Astrocyte (in vitro differentiated cells and primary cell): ENCODE data around the gene AK5. TPM values are rescaled to one million over a fixed set of nuclear protein-coding genes. Genes with fewer than 3 reads are reported as not detected.
A peak's percentile ranks its signal among the peaks of the same experiment; 100 is the strongest.

Source experiments
- DNase-seq: peaks from one replicate; pipeline ENCODE4 v3.0.0-alpha.2; 2010; ENCODE audit warnings: low read depth
- FAIRE-seq: peaks from 2 replicates; lab custom pipeline; 2011; peaks lifted over from hg19 to GRCh38; lab: Jason Lieb, UNC
- H2AFZ ChIP-seq: 2 replicates; pipeline ENCODE4 v1.6.0; 2012; ENCODE audit warnings: low read depth, low read length, inconsistent platforms
- H3K27ac ChIP-seq: 2 replicates; pipeline ENCODE4 v1.5.1; 2011; ENCODE audit warnings: low read depth, low read length, inconsistent platforms
- H3K27me3 ChIP-seq: 2 replicates; pipeline ENCODE4 v1.6.0; 2011; ENCODE audit warnings: low read length, inconsistent platforms; ENCODE audit not compliant: insufficient read depth
- H3K36me3 ChIP-seq: 2 replicates; pipeline ENCODE4 v1.5.1; 2011; ENCODE audit warnings: low read length, inconsistent platforms; ENCODE audit not compliant: insufficient read depth
- H3K4me1 ChIP-seq: 2 replicates; pipeline ENCODE4 v1.5.1; 2011; ENCODE audit warnings: low read length, inconsistent platforms; ENCODE audit not compliant: insufficient read depth
- H3K4me2 ChIP-seq: 2 replicates; pipeline ENCODE4 v1.6.0; 2012; ENCODE audit warnings: low read length, inconsistent platforms
- H3K4me3 ChIP-seq: 2 replicates; pipeline ENCODE4 v1.5.1; 2011; ENCODE audit warnings: low read depth, mild to moderate bottlenecking, low read length, inconsistent platforms; ENCODE audit not compliant: insufficient read depth
- H3K79me2 ChIP-seq: 2 replicates; pipeline ENCODE4 v1.6.0; 2012; ENCODE audit warnings: mild to moderate bottlenecking, low read length, inconsistent platforms; ENCODE audit not compliant: insufficient read depth
- H3K9ac ChIP-seq: 2 replicates; pipeline ENCODE4 v1.6.0; 2012; ENCODE audit warnings: mild to moderate bottlenecking, low read length, inconsistent platforms
- H3K9me3 ChIP-seq: 2 replicates; pipeline ENCODE4 v1.5.1; 2012; ENCODE audit warnings: low read depth, mild to moderate bottlenecking, low read length, inconsistent platforms; ENCODE audit not compliant: insufficient read depth
- H4K20me1 ChIP-seq: 2 replicates; pipeline ENCODE4 v1.6.0; 2012; ENCODE audit warnings: low read length, inconsistent platforms; ENCODE audit not compliant: insufficient read depth
- H3K27ac Mint-ChIP-seq: one replicate; pipeline ENCODE4 v1.8.0; 2021; ENCODE audit warnings: mild to moderate bottlenecking, mixed read lengths; ENCODE audit not compliant: unreplicated experiment
- H3K27me3 Mint-ChIP-seq: one replicate; pipeline ENCODE4 v1.8.0; 2021; ENCODE audit warnings: low read depth, mixed read lengths; ENCODE audit not compliant: unreplicated experiment
- H3K36me3 Mint-ChIP-seq: one replicate; pipeline ENCODE4 v1.8.0; 2021; ENCODE audit warnings: low read depth, mixed read lengths; ENCODE audit not compliant: unreplicated experiment
- H3K4me1 Mint-ChIP-seq: one replicate; pipeline ENCODE4 v1.8.0; 2021; ENCODE audit warnings: low read depth, mixed read lengths; ENCODE audit not compliant: unreplicated experiment
- H3K4me3 Mint-ChIP-seq: one replicate; pipeline ENCODE4 v1.8.0; 2021; ENCODE audit warnings: mild to moderate bottlenecking, moderate library complexity, mixed read lengths; ENCODE audit not compliant: unreplicated experiment
- H3K9me3 Mint-ChIP-seq: one replicate; pipeline ENCODE4 v1.8.0; 2021; ENCODE audit warnings: mild to moderate bottlenecking, mixed read lengths; ENCODE audit not compliant: unreplicated experiment
- EZH2 ChIP-seq: IDR thresholded peaks from 2 replicates; pipeline ENCODE4 v1.6.1; 2012; ENCODE audit warnings: mild to moderate bottlenecking, low read length, inconsistent platforms; ENCODE audit not compliant: insufficient read depth
- total RNA-seq: library from RNA; stranded (reverse); gene quantifications from 2 replicates; pipeline ENCODE4 v1.2.1, GENCODE V29; 2021
- TF ChIP-seq, protein P1 (sequence below): IDR thresholded peaks from 2 replicates; pipeline ENCODE4 v1.5.1; 2011; ENCODE audit warnings: low read depth, mild to moderate bottlenecking, inconsistent platforms, low read length, moderate library complexity; ENCODE audit not compliant: insufficient read depth

Gene AK5
- total RNA-seq, 1 donor from 2014 or later: 4.4 TPM

DNA sequence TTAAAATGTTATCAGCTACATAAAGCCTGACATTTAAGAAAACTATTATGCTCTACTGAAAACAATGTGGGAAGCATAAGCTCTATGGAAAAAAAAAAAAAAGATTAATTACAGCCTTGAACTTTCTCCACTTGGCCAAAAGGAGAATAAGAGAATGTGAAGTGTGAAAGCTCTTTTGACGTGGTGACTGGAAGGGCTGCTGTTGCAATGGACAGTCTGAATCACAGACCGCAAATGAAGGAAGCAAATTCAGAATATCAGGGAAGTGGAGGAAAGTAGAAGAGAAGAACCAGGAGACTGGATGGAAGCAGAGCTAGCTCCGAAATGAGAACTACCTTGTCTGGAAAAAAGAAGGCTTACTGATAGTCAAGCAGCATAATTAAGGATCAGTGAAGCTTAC is 106.8 kb downstream of the AK5 start:
- Histone ChIP-seq H4K20me1 (no peaks in the 10 kb centered on the region), H2AFZ (no peak overlapping the region), H3K4me1 (no peaks in the 10 kb centered on the region), H3K4me3 (no peak overlapping the region), H3K36me3 (no peaks in the 10 kb centered on the region), H3K79me2 (no peaks in the 10 kb centered on the region), H3K9ac (no peak overlapping the region), H3K4me2 (no peak overlapping the region), H3K9me3 (no peaks in the 10 kb centered on the region), H3K27me3 (no peaks in the 10 kb centered on the region), H3K27ac (no peak overlapping the region)
- FAIRE-seq (no peak), DNase-seq (peak; percentile 44)
- Mint-ChIP-seq H3K9me3 (no peaks in the 10 kb centered on the region), H3K4me3 (no peak overlapping the region), H3K36me3 (no peaks in the 10 kb centered on the region), H3K4me1 (peaks cover 8% of the 10 kb centered on the region), H3K27ac (no peak overlapping the region), H3K27me3 (no peaks in the 10 kb centered on the region)
- no peak for TF ChIP-seq EZH2
- TF ChIP-seq, protein P1, sequence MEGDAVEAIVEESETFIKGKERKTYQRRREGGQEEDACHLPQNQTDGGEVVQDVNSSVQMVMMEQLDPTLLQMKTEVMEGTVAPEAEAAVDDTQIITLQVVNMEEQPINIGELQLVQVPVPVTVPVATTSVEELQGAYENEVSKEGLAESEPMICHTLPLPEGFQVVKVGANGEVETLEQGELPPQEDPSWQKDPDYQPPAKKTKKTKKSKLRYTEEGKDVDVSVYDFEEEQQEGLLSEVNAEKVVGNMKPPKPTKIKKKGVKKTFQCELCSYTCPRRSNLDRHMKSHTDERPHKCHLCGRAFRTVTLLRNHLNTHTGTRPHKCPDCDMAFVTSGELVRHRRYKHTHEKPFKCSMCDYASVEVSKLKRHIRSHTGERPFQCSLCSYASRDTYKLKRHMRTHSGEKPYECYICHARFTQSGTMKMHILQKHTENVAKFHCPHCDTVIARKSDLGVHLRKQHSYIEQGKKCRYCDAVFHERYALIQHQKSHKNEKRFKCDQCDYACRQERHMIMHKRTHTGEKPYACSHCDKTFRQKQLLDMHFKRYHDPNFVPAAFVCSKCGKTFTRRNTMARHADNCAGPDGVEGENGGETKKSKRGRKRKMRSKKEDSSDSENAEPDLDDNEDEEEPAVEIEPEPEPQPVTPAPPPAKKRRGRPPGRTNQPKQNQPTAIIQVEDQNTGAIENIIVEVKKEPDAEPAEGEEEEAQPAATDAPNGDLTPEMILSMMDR: no peak

DNA sequence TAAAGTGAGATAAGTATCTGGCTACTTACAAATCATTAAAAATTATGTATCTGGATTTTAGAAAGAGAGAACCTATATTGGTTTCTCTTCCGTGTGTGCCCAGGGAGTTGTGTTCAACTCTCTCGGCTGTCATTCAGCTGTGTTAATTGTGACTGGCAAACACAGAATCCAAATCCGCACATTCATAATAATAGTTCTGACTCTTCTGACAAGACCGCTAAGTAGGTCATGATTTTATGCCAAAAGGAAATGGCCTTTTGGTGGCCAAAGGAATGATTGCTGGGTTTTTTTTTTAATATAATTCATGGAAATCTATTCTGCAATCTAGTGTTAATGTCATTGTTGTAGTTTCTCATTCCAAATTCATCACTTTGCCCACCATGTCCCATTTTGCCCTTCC is 110.7 kb downstream of the AK5 start:
- Mint-ChIP-seq H3K27ac (no peak overlapping the region), H3K36me3 (no peaks in the 10 kb centered on the region)

DNA sequence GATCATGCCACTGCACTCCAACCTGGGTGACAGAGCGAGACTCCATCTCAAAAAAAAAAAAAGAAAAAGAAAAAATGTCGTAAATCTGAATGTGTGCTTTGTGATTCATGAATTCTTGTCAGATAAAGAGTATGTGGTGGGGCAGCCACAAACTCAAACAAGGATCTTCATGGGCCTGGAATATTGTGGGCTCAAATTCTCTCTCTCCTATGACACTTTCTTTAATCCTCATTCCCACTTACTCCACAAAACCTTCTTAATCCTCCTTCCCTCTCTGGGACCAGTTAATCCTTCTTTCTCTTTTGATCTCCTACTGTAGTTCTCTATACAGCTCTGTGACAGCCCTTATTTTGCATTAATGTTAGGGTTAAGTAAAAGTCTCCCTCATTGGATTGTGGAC is 112.3 kb downstream of the AK5 start:
- Histone ChIP-seq H3K9me3 (no peaks in the 10 kb centered on the region), H3K9ac (no peak overlapping the region), H3K36me3 (no peaks in the 10 kb centered on the region), H2AFZ (no peak overlapping the region), H3K27me3 (no peaks in the 10 kb centered on the region), H3K27ac (no peak overlapping the region), H4K20me1 (no peaks in the 10 kb centered on the region), H3K79me2 (no peaks in the 10 kb centered on the region), H3K4me2 (no peak overlapping the region), H3K4me3 (no peak overlapping the region), H3K4me1 (no peaks in the 10 kb centered on the region)
- Mint-ChIP-seq H3K27ac (no peak overlapping the region), H3K36me3 (no peaks in the 10 kb centered on the region), H3K4me1 (peaks cover 3% of the 10 kb centered on the region), H3K9me3 (no peaks in the 10 kb centered on the region), H3K4me3 (no peak overlapping the region), H3K27me3 (no peaks in the 10 kb centered on the region)
- DNase-seq: peak; percentile 82
- peak; percentile 41 for FAIRE-seq
- TF ChIP-seq EZH2: no peak
- TF ChIP-seq, protein P1: no peak

More for the DNA sequence above, 110.7 kb downstream of the AK5 start:
- Histone ChIP-seq H3K36me3 (no peaks in the 10 kb centered on the region), H3K79me2 (no peaks in the 10 kb centered on the region), H3K9me3 (no peaks in the 10 kb centered on the region), H2AFZ (no peak overlapping the region), H3K9ac (no peak overlapping the region), H3K4me2 (no peak overlapping the region), H4K20me1 (no peaks in the 10 kb centered on the region), H3K27ac (no peak overlapping the region), H3K4me3 (no peak overlapping the region), H3K27me3 (no peaks in the 10 kb centered on the region), H3K4me1 (no peaks in the 10 kb centered on the region)
- DNase-seq: no peak
- no peak overlapping the region for H3K4me3 Mint-ChIP-seq
- TF ChIP-seq EZH2: no peak
- TF ChIP-seq, protein P1: no peak
- peaks cover 3% of the 10 kb centered on the region for H3K4me1 Mint-ChIP-seq
- no peaks in the 10 kb centered on the region for H3K9me3 Mint-ChIP-seq
- FAIRE-seq: no peak
- no peaks in the 10 kb centered on the region for H3K27me3 Mint-ChIP-seq
